ENCODE data around the gene NOP16. TPM values are rescaled to one million over a fixed set of nuclear protein-coding genes. Genes with fewer than 3 reads are reported as not detected.
"Not testable (repeated sequence)": the region's sequence is repeated elsewhere in the genome, so short reads cannot be mapped to it uniquely, and the experiment has no call there.

Gene NOP16
- total RNA-seq, 2 experiments from 2014 or later: 44.8 to 68.3 TPM

DNA sequence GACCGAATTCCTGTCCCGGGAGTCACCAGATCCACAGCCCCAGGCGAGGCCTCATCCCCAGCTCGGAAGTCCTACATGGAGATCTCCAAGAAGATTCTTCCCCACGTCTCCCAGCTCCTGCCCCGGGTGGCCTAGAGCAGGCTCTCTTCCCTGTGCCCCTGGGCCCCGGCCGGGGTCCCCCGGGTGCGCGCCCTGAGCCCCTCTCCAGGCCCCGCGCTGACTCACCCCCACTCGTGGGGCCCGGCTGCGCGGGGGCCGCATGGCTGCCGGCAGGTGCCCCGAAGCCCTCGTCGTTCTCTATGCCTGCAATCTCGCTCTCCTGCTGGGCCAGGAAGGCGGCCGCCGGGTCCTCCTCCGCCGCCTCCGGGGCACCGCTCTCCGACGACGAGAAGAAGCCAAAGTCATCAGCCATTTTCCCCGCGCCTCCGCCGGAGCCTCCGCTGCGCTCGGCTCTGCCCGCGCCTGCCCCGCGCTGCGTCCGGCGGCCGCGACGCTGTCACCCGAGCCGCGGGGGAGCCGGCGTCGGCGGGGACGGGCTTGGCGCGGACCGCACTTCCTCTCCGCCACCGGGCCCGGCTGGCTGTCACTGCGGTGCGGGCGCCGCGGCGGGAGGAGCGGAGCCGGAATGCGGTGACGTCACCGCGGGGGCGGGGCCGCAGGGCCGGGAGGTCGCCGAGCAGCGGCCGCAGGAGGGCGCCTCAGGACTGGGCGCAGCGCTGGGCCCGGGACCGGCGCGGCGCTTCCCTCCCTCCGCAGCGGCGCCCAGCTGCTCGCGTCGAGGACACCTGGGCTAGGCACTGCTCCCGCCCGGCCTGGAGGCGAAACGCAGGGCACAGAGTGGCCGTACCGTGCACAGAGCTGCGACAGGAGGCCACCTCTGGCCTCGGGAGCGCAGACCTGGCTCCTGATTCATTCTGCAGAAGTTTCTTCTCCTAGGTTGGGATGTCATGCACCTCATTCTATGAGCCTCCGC, 27.8 kb upstream of the NOP16 start, which contains the start of gene CLTB:
Gene CLTB, minus strand, starts transcription at position 588 of the 973 bp plus-strand sequence. Its CDS starts 176 bp downstream, at position 412.
- H3K27me3 Mint-ChIP-seq: peaks cover 12% of the 10 kb centered on the region
- H3K4me3 Mint-ChIP-seq: peak within 1 kb of the TSS; percentile 68
- peak; percentile 97 for ATAC-seq

DNA sequence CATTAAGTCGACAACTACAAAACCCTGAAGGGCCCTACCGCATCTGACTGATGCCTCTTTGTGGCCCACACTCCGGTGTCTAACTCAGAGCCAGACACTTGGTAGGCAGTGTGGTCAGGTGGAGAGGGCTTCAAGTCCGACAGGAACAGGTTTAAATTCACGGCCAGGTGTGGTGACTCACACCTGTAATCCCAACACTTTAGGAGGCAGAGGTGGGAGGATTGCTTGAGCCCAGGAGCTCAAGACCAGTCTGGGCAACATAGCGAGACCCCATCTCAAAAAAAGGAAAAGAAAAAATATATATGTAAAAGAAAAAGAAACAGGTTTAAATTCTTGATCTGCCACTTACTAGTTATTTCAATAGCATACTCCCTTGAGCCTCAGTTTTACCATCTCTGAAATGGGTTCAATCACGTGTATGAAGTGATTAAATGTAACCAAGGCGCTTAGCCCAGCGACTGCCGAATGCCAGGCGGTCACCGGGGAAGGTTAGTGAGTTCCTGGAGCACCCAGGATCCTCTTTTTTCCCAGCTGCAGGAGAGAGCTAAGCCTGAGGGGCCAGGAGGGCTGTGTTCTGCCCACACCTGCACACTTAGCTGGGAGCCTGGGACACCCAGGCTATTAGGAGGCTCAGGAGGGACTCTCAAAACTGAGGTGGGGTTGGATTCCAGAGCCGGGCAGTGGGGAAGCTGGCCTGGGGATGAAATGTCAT, 27.0 kb upstream of the NOP16 start:
- CTCF ChIA-PET: interaction anchor here (1.0 to 3.5 kb wide), 13 partner anchors 10 to 245 kb away, joined by 3 to 30 read pairs (median 10); partner anchors contain the start of genes FAF2, HIGD2A, NOP16 and RNF44
- ATAC-seq: no peak
- Mint-ChIP-seq H3K4me3 (peak overlapping the region; percentile 68), H3K27me3 (peaks cover 6% of the 10 kb centered on the region), H3K36me3 (no peaks in the 10 kb centered on the region), H3K9me3 (ENCODE audit: low read depth) (no peaks in the 10 kb centered on the region), H3K4me1 (peaks cover 25% of the 10 kb centered on the region), H3K27ac (peak overlapping the region; percentile 61)
- DNase-seq: no peak

More for the DNA sequence above, 27.8 kb upstream of the NOP16 start, which contains the start of gene CLTB:
- H3K9me3 Mint-ChIP-seq (ENCODE audit: low read depth): no peaks in the 10 kb centered on the region
- peak; percentile 89 for DNase-seq
- peaks cover 25% of the 10 kb centered on the region for H3K4me1 Mint-ChIP-seq
- H3K36me3 Mint-ChIP-seq: no peaks in the 10 kb centered on the region
- H3K27ac Mint-ChIP-seq: peak within 1 kb of the TSS; percentile 61
- CTCF ChIA-PET: interaction anchor here (0.6 to 3.5 kb wide), 36 partner anchors 10 to 245 kb away, joined by 3 to 30 read pairs (median 5); partner anchors contain the start of genes FAF2, HIGD2A, KIAA1191 and NOP16

DNA sequence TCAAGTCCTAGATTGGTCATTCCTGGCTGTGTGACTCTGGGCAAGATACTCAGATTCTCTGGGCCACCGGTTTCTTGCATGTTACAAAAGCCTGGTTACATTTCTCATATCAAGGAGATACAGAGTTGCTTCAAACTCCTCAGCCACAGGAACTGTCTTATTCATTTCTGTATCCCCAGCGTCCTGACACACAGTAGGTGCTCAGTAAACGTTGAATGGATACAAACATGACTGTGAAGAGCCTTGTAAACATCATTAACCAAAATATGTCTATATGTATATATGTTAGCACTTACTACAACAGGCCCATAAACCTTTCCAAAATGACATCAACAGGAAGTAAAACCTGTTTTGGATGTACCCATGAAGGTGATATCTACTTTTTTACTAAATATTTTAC, 26.3 kb upstream of the NOP16 start:
- H3K4me3 Mint-ChIP-seq: peak overlapping the region; percentile 68
- peaks cover 25% of the 10 kb centered on the region for H3K4me1 Mint-ChIP-seq
- peak overlapping the region; percentile 61 for H3K27ac Mint-ChIP-seq

DNA sequence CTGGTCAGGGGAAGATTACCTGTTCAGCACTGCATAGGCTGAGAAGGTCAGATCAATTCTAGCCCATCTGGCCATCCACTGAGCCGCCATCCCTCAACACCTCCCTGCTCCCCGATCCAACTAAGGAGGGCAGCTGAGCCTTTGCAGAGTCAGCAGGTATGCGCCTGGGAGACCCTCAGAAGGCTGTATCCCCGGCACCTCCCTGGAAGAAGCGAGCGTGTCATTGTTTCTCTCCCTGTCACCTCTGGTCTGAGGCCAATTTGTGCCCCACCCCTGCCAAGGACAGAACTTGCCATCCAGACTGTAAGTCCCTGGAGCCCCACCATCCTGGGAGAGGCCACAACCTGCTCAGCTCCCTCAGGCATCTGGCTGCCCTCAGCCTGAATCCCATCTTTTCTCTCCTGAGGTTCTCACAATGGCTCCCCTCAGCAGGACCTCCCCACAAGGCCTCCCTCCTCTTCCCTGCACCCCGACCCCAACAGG, 25.4 kb upstream of the NOP16 start:
- CTCF ChIA-PET: interaction anchor here (1.7 kb wide), 1 partner anchor 247 kb away, joined by 6 read pairs; no protein-coding TSS in a partner anchor
- H3K4me1 Mint-ChIP-seq: peaks cover 25% of the 10 kb centered on the region
- H3K36me3 Mint-ChIP-seq: no peaks in the 10 kb centered on the region
- peaks cover 3% of the 10 kb centered on the region for H3K27me3 Mint-ChIP-seq
- no peak for DNase-seq
- H3K9me3 Mint-ChIP-seq (ENCODE audit: low read depth): no peaks in the 10 kb centered on the region
- no peak overlapping the region for H3K27ac Mint-ChIP-seq
- no peak overlapping the region for H3K4me3 Mint-ChIP-seq
- no peak for ATAC-seq

More for the DNA sequence above, 26.3 kb upstream of the NOP16 start:
- Mint-ChIP-seq H3K36me3 (no peaks in the 10 kb centered on the region), H3K27me3 (peaks cover 3% of the 10 kb centered on the region), H3K9me3 (ENCODE audit: low read depth) (no peaks in the 10 kb centered on the region)
- CTCF ChIA-PET: interaction anchor here (1.3 kb wide), 1 partner anchor 128 kb away, joined by 5 read pairs; no protein-coding TSS in a partner anchor
- DNase-seq (no peak), ATAC-seq (no peak)

DNA sequence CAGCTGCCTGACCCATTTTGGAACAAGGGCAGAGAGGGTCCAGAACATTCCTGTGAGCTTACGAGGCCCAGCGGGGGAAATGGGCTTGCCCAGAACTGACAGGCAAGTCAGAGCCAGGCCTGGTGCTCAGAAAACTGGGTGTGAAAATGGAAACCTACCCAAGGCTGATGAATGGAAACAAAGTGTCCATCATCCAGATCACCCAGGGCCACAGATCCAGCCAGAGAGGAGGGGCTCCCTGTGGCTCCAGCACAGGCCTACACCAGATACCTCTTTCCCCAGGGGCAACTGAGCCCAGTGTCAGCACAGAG, 24.8 kb upstream of the NOP16 start:
- Mint-ChIP-seq H3K9me3 (ENCODE audit: low read depth) (no peaks in the 10 kb centered on the region), H3K27me3 (peaks cover 3% of the 10 kb centered on the region)
- CTCF ChIA-PET: interaction anchor here (1.7 kb wide), 1 partner anchor 248 kb away, joined by 6 read pairs; no protein-coding TSS in a partner anchor

DNA sequence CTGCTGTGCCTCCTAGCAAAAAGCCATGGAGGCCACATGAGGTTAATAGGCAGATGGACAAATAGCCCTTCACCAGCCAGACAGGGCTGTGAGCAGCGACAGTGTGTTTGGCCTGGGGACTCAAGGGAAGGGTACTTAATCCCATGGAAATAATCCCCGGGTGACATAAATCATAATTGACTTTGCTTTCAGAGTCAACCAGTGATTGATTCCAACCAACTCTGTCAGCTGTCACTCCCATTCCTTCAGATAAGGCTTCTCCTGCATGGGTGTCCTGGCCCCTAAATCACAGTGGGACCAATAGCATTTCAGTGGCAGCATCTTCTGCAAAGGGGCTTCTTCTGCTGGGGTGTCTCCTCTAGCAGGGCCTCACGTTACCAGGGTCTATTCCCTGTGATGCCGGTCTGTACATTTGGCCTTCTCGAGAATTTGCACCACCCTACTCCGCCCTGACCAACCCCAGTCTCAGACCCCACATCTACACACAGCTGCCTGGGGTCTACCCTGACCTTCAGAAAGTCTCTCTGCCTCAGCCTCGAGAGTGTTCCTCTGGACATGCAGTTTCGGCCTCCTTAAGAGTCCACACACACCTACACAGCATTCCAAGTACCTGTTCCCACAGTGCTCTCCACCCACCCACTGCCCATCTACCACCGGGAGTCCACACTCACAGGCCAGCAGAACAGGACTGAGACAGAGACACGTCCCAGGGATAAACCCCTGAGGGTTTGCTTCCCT, 24.3 kb upstream of the NOP16 start:
- Mint-ChIP-seq H3K27ac (no peak overlapping the region), H3K27me3 (peaks cover 3% of the 10 kb centered on the region), H3K36me3 (peaks cover 1% of the 10 kb centered on the region), H3K9me3 (ENCODE audit: low read depth) (no peaks in the 10 kb centered on the region), H3K4me1 (peaks cover 25% of the 10 kb centered on the region), H3K4me3 (no peak overlapping the region)
- CTCF ChIA-PET: interaction anchor here (1.7 kb wide), 1 partner anchor 248 kb away, joined by 6 read pairs; no protein-coding TSS in a partner anchor
- ATAC-seq: no peak
- DNase-seq: no peak

More for the DNA sequence above, 24.8 kb upstream of the NOP16 start:
- no peak overlapping the region for H3K4me3 Mint-ChIP-seq
- H3K36me3 Mint-ChIP-seq: no peaks in the 10 kb centered on the region
- peaks cover 25% of the 10 kb centered on the region for H3K4me1 Mint-ChIP-seq
- no peak for DNase-seq
- no peak overlapping the region for H3K27ac Mint-ChIP-seq
- no peak for ATAC-seq

DNA sequence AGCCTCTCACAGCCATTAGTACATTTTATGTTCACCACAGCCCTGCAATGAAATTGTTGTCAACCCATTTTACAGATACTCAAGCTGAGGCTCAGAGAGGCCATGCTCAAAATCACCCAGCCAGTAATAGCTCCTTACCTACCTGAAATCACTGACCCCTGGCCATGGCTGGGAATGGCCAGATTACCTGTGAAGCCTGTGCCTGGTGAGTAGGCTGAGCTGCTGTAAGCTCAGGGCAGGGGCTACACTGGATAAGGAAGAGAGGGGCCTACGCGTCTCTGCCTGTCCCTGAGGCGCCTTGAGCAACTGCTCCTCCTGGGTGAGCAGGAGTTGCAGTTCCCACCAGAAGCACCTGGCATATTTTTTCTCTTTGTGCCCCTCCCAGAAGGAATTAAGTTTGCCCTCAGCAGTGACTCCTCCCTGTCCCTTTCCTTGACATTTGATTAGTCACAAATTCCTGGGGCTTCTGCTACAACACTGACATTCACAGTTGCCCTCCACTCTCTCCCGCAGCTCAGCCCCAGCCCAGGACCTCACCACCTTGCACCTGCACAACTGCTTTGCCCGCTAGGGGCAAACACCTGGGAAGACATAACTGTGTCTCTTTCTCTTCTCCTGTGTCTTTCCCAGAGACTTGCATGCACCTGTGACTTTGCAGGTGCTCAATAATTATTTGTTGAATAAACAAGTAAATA, 22.2 kb upstream of the NOP16 start:
- no peak overlapping the region for H3K27ac Mint-ChIP-seq
- no peak for DNase-seq
- H3K36me3 Mint-ChIP-seq: peaks cover 1% of the 10 kb centered on the region
- CTCF ChIA-PET: interaction anchor here (1.6 kb wide), 1 partner anchor 38 kb away, joined by 4 read pairs; the partner anchor contains the start of gene FAF2
- H3K4me1 Mint-ChIP-seq: peaks cover 15% of the 10 kb centered on the region
- ATAC-seq: no peak
- no peaks in the 10 kb centered on the region for H3K9me3 Mint-ChIP-seq (ENCODE audit: low read depth)
- H3K4me3 Mint-ChIP-seq: no peak overlapping the region
- H3K27me3 Mint-ChIP-seq: no peaks in the 10 kb centered on the region

DNA sequence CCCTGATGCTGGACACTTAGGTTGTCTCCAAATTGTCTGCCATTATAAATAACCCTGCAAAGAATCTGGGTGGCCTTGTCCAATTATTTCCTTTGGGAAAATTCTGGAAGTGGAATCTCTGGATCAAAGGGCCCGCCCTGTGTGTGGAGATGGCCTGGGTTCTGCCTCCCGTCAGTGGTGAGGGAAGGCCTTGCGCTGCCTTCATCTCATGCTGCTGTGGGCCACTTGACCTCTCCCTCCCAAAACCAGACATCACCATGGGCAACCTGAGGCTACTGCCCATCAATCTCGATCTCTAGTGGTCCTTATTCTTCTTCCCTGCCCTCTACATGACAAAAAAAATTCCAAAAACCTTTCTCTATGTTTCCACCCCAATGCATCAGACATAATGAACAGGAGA, 21.4 kb upstream of the NOP16 start:
- ATAC-seq (no peak), DNase-seq (no peak)
- Mint-ChIP-seq H3K27me3 (no peaks in the 10 kb centered on the region), H3K9me3 (ENCODE audit: low read depth) (no peaks in the 10 kb centered on the region), H3K4me1 (peaks cover 8% of the 10 kb centered on the region), H3K36me3 (peaks cover 1% of the 10 kb centered on the region), H3K4me3 (no peak overlapping the region), H3K27ac (no peak overlapping the region)
- CTCF ChIA-PET: interaction anchor here (1.0 to 1.6 kb wide), 2 partner anchors 38 to 238 kb away, joined by 3 to 4 read pairs; partner anchors contain the start of genes FAF2 and TSPAN17

DNA sequence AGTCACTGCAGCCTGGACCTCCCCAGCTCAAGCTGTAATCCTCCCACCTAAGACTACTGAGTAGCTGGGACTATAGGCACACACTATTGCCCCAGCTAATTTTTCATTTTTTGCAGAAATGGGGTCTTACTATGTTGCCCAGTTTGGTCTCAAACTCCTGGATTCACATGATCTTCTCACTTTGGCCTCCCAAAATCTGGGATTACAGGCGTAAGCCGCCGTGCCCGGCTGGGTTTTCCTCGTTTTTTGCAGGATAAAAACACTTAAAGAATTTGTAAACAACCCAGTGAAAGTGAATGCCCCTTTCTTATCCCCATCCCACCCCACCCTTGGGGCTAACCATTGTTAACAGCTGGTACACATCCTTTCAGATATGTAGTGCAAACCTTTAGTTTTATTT, 20.2 kb upstream of the NOP16 start:
- H3K27me3 Mint-ChIP-seq: no peaks in the 10 kb centered on the region
- CTCF ChIA-PET: interaction anchor here (1.0 to 1.1 kb wide), 2 partner anchors 74 to 239 kb away, joined by 3 read pairs; partner anchors contain the start of gene TSPAN17
- ATAC-seq (no peak), DNase-seq (no peak)
- H3K27ac Mint-ChIP-seq: no peak overlapping the region
- peaks cover 1% of the 10 kb centered on the region for H3K36me3 Mint-ChIP-seq
- H3K9me3 Mint-ChIP-seq (ENCODE audit: low read depth): no peaks in the 10 kb centered on the region
- peaks cover 3% of the 10 kb centered on the region for H3K4me1 Mint-ChIP-seq
- H3K4me3 Mint-ChIP-seq: no peak overlapping the region

DNA sequence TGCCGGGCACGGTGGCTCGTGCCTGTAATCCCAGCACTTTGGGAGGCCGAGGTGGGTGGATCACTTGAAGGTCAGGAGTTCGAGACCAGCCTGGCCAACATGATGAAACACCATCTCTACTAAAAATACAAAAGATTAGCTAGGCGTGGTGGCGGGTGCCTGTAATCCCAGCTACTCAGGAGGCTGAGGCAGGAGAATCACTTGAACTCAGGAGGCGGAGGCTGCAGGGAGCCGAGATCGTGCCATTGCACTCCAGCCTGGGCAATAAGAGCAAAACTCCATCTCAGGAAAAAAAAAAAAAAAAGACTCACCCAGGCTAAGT, 19.8 kb upstream of the NOP16 start:
- CTCF ChIA-PET: interaction anchor here (1.1 to 4.5 kb wide), 3 partner anchors 8 to 73 kb away, joined by 3 to 28 read pairs (median 3); partner anchors contain the start of gene CLTB
- ATAC-seq; H3K4me1 Mint-ChIP-seq; H3K36me3 Mint-ChIP-seq; H3K4me3 Mint-ChIP-seq; H3K9me3 Mint-ChIP-seq (ENCODE audit: low read depth); H3K27ac Mint-ChIP-seq; DNase-seq; H3K27me3 Mint-ChIP-seq: not testable (repeated sequence)

DNA sequence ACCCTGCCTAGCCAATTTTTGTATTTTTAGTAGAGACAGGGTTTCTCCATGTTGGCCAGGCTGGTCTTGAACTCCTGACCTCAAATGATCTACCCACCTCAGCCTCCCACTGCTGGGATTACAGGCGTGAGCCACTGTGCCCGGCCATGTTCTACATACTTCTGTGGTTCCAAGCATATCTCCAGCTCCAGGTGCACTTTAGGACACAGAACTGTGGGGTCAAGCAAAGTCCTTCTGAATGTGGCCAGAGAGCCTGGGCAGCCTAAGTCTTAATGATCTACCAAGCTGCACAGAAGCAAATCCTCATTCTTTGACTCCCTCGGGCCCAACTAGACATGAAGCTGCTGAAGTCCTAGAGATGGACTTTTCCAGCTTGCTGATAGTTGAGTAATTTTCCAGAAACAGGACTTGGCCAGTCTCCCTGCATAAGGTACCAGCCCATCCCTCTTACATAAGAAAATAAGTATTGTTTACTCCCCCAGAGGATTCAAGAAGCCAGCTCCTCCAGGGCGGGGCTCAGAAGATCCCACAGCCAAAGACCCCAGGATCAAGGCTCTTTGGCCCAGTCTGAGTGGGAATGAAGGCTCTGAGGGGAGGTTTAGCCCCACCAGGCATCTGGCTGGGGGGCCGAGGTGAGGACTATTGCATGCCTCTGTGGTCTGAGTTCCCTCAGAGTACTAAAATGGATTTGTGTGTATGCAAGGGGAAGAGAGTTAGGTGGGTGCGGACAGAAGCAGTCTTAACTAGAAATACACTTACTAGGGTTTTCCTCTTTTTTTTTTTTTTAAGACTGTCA, 19.3 kb upstream of the NOP16 start:
- no peaks in the 10 kb centered on the region for H3K27me3 Mint-ChIP-seq
- H3K9me3 Mint-ChIP-seq (ENCODE audit: low read depth): no peaks in the 10 kb centered on the region
- ATAC-seq (no peak), DNase-seq (no peak)
- H3K36me3 Mint-ChIP-seq: peaks cover 1% of the 10 kb centered on the region
- CTCF ChIA-PET: interaction anchor here (0.8 to 4.5 kb wide), 5 partner anchors 9 to 678 kb away, joined by 3 to 28 read pairs (median 3); partner anchors contain the start of gene CLTB
- H3K27ac Mint-ChIP-seq: no peak overlapping the region
- H3K4me3 Mint-ChIP-seq: no peak overlapping the region
- H3K4me1 Mint-ChIP-seq: peaks cover 3% of the 10 kb centered on the region

All from activated CD8-positive, alpha-beta memory T cell treated with anti-CD3 and anti-CD28 coated beads, Interleukin-2, amount 10 ng/mL, durations not matched to agents 7 days and 5 days (primary cell).